T-helper 2 cell (primary cell): ENCODE measurements around the gene KRTAP4-6.
"Not testable (repeated sequence)": the region's sequence is repeated elsewhere in the genome, so short reads cannot be mapped to it uniquely, and the experiment has no call there.

Experiments used
- DNase-seq, 5 experiments: peaks; one replicate each; pipeline versions ENCODE4 v3.0.0 to v3.0.0-alpha.2; 2012 to 2022
- total RNA-seq, 2 donors: gene quantifications; one replicate each; lab custom pipeline; 2026; lab: John Stamatoyannopoulos, UW

KRTAP4-6 gene
- 0 reads per million in 2 donors for total RNA-seq

DNA sequence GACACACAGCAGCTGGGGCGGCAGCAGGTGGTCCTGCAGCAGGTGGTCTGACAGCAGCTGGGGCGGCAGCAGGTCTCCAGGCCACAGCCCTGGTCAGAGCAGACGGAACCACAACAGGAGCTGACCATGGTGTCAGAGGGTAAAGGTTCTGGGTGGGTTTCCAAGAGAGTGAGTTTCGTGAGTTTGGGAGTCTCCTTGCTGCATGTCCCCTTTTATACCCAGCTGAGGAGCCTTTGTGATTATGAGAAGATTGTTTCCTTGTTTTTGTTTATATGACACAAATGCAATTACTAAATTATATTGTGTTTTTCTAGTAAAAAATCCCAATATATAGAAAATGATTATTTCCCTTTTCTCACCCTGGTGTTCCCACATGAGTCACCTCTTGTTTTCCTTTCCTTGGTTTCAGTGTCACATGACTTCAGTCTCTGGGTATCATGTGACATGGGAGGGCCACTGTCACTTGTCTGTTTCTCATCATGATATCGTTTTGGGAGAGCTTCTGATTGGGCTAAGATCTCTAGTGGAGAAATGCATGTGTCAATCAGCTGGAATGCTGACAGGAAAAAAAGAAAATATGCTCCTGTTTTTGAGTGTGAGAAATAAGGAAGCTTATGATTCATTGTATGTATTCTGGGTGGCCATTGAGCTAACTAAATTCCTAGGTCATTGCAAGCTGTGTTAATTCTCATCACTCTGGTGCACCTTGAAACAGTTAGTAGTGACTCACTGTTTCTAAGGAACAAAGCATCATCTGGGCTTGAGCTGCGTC is at the start of gene KRTAP4-6:
Gene KRTAP4-6 (minus strand): TSS at position 185 of the 772 bp plus-strand sequence. CDS start 57 bp downstream, at position 128.
- DNase-seq, result no peak

DNA sequence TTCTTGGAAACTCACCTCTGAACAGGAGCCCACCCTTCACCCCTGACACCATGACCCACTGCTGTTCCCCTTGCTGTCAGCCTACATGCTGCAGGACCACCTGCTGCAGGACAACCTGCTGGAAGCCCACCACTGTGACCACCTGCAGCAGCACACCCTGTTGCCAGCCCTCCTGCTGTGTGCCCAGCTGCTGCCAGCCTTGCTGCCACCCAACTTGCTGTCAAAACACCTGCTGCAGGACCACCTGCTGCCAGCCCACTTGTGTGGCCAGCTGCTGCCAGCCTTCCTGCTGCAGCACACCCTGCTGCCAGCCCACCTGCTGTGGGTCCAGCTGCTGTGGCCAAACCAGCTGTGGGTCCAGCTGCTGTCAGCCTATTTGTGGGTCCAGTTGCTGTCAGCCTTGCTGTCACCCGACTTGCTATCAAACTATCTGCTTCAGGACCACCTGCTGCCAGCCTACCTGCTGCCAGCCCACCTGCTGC is 49.5 kb upstream of the KRTAP4-6 start, which contains the start of gene KRTAP9-1:
Gene KRTAP9-1 (plus strand): TSS at position 51 of the 482 bp plus-strand sequence. CDS start 0 bp downstream, at position 51.
- not testable (repeated sequence) for DNase-seq

DNA sequence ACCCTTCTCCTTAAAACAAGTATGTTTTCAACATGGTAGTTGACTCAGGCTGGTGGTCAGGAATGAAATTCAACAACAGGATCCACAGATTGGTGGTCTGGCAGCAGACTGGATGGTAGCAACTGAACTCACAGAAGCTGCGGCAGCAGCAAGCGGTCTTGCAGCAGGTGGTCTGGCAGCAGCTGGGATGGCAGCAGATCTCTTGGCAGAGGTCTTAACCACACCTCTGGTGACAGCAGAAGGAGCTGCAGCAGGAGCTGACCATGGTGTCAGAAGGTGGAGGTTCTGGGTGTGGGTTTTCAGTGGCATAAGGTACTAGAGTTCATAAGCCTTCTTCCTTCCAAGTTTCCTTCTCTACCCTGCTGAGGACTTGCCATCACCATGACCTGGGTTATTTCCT is 46.5 kb upstream of the KRTAP4-6 start:
- no peak for DNase-seq

DNA sequence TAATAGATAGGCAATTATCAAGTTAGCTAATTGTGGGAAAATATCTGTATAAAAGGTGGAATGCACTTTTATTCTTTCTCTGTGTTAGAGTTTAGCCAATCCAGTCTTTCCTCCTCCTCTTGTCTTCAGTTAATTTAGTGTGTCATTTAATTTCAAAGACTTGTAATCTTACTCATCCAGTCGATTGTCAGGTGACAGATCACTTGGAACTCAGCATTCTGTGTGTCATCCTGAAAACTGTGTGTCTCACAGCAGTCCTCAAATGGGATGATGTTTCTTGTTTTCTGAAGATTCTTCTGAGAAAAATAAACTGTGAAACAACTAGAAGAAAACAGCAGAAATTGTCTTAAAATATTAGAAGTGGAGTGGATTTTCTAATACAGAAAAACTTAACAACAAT is 44.7 kb upstream of the KRTAP4-6 start:
- DNase-seq, result no peak

DNA sequence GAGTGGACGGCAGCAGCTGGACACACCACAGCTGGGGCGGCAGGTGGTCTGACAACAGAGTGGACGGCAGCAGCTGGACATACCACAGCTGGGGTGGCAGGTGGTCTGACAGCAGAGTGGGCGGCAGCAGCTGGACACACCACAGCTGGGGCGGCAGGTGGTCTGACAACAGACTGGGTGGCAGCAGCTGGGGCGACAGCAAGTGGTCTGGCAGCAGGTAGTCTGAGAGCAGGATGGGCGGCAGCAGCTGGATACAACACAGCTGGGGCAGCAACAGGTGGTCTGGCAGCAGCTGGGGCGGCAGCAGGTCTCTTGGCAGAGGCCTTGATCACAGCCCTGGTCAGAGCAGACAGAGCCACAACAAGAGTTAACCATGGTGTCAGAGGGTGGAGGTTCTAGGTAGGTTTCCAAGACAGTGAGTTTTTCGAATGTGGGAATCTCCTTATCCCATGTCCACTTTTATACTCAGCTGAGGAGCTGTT is 44.2 kb upstream of the KRTAP4-6 start, which contains the start of gene KRTAP4-1:
Gene KRTAP4-1 (minus strand): TSS at position 432 of the 482 bp plus-strand sequence. CDS start 57 bp downstream, at position 375.
- no peak for DNase-seq

DNA sequence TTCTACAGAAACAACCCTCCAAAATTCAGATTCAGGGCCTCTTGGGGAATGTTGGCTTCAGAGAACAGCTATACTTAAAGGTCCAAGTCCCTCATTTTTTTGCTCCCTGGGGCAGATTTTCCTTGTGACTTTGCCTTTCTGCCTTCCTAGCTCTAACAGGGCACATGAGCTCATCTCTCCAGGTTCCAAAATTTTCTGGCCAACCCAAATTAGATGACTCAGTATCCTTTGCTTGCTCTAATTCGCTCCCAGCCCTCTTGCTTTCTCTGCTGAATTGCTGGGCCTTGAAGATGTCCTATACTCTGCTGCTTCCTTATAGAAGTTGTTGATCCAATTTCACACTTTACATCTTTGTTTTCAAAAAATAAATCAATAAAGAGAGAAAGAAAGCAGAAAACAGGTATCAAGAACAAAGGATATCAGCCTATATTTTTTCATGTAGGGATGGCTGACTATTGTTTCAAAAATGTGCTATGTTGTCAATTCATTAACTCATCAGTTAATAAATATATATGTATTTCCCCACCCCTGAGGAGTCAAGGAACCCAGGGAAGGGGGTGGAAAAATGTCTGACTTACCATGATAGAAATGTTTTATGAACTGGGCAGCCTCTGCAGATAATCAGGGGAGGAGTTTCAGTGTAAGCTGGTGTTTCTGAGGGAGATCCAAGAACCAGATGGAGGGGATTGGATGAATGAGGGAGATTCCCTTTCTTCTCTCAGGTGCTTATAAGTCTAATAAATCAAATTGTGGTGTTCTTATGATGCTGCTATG is 38.7 kb upstream of the KRTAP4-6 start:
- DNase-seq, result no peak

DNA sequence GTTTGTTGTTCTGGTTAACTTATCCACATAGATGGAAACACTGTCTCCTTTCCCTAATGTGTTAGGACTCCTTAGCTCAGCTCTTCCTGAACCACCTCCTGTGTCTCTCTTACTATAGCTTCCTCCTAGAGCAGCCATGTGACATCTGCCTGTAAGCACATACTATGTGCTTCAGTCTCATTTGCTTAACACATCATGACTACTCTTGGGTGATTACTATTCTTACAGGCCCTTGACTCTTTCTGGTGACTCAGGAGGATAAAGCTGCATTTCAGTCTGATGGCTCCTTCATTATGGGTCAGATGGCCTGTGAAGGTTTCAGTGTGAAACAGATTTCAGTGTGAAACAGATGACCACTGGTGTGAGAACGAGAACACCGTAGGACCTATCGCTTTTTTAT is 38.0 kb upstream of the KRTAP4-6 start:
- no peak for DNase-seq

DNA sequence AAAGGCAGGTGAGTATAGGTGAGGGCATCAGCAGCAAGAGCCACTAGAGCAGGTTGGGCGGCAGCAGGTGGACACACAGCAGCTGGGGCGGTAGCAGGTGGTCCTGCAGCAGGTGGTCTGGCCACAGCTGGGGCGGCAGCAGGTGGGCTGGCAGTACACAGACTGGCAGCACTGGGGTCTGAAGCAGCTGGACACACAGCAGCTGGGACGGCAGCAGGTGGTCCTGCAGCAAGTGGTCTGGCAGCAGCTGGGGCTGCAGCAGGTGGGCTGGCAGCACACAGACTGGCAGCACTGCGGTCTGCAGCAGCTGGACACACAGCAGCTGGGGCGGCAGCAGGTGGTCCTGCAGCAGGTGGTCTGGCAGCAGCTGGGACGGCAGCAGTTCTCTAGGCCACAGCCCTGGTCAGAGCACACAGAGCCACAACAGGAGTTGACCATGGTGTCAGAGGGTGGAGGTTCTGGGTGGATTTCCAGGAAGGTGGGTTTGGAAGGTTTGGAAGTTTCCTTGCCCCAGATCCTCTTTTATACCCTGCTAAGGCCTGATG is 37.5 kb upstream of the KRTAP4-6 start, which contains the start of gene KRTAP4-2:
Gene KRTAP4-2 (minus strand): TSS at position 495 of the 545 bp plus-strand sequence. CDS start 57 bp downstream, at position 438.
- no peak for DNase-seq

DNA sequence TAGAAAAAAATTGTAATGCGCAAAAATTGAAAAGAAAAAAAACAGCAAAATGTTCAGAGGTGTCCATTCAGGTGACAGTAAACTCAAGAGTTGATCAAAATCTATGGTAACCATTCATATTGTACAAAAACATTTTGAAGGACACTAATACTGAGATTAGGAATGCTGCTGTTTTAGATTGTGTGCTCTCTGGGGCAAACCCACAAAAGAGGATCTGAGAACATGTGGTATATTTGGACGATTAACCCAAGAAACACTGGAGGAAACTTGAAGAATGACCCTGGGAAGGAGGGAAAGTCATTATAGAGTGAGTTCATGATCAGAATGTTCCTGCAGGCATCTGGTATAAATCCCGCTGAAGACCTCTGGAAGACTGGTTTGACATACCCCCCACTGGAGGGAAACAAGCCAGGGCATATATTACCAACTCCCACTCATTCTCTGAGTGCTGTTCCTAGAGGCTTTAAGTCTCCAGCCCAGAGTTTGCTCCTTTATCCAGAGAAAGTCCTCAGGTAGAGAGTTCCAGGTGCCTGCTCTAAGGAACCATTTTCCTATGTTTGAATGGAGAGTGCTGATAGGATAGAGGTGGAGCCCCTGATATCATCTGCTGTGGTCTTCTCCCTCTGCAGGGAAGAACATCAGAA is 36.5 kb upstream of the KRTAP4-6 start:
- DNase-seq, result no peak

DNA sequence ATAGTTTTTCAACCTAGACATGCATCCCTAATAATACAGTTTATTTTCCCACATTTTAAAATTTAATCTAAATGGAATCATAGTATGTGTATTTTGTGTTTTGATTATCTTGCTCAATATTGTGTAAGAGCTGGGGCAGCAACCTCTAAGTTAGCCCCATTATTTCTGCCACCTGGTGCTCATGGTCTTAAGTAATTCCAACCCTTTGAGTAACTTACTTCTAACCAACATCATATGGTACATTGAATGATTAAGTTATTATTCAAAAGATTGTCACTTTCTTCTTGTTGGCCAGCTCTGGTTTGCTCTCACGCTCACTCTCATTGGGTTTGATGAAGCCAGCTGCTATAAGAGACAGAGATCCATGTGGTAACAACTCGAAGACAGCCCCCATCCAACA is 31.5 kb upstream of the KRTAP4-6 start:
- no peak for DNase-seq

DNA sequence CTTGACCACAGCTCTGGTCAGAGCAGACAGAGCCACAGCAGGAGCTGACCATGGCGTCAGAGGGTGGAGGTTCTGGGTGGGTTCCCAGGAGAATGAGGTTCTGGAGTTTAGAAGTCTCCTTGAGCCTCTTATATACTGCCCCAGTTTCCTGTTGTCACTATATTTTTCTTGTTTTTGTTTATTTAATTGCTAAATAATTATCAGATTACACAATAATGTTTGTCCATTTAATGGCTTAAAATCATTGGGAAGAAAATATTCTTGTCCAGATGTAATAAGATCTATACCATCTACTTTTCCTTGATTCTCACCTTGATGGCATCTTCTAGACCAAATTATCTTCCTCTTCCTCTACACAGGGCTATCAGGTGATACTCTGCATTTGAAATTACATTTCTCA is 27.8 kb upstream of the KRTAP4-6 start, which contains the start of gene KRTAP4-3:
Gene KRTAP4-3 (minus strand): TSS at position 101 of the 400 bp plus-strand sequence. CDS start 49 bp downstream, at position 52.
- DNase-seq, result no peak

DNA sequence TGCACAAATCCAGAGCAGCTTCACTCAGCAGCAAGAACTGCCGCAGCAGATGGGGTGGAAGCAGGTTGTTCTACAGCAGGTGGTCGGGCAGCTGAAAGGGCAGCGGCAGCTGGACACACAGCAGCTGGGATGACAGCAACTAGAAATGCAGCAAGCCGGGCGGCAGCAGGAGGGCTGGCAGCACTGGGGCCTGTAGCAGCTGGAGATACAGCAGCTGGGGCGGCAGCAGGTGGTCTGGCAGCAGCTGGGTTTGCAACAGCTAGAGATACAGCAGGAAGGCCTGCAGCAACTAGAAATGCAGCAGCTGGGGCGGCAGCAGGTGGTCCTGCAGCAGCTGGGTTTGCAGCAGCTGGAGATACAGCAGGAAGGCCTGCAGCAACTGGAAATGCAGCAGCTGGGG is 27.2 kb upstream of the KRTAP4-6 start:
- no peak for DNase-seq

DNA sequence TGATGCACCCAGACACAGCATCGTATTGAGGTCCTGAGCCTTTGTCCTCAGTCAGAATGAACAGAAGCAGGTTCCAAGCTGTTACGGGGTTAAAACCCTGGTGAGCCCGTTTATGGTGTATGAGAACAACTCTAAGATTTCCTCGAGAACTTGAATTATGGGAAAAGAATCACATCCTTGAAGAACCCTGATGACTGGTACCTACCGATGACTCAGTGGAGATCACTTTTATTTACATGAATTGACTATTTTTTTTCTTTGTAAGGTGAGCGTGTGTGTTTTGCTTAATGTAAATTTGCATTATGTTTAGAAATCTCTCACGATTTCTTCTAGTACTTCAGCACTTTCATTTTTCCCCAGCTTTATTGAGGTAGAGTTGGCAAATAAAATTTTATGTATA is 23.5 kb upstream of the KRTAP4-6 start:
- DNase-seq, result no peak

DNA sequence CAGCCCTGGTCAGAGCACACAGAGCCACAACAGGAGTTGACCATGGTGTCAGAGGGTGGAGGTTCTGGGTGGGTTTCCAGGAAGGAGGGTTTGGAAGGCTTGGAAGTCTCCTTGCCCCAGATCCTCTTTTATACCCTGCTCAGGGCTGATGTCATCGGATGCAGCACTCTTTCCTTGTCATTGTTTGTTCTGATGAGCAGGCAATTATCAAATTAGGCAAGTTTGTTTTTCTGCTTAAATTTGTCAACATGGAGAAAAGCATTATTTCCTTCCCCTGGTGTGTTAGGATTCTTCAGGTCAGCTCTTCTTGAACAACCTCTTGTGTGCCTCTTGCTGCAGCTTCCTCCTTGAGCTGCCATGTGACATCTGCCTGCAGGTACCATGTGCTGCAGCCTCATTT is 20.3 kb upstream of the KRTAP4-6 start, which contains the start of gene KRTAP4-4:
Gene KRTAP4-4 (minus strand): TSS at position 101 of the 400 bp plus-strand sequence. CDS start 57 bp downstream, at position 44.
- DNase-seq, result no peak

DNA sequence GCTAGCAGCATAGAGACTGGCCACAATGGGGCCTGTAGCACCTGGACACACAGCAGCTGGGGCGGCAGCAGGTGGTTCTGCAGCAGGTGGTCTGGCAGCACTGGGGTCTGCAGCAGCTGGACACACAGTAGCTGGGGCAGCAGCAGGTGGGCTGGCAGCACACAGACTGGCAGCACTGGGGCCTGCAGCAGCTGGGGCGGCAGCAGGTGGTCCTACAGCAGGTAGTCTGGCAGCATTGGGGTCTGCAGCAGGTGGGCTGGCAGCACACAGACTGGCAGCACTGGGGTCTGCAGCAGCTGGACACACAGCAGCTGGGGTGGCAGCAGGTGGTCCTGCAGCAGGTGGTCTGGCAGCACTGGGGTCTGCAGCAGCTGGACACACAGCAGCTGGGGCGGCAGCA is 19.8 kb upstream of the KRTAP4-6 start:
- not testable (repeated sequence) for DNase-seq

DNA sequence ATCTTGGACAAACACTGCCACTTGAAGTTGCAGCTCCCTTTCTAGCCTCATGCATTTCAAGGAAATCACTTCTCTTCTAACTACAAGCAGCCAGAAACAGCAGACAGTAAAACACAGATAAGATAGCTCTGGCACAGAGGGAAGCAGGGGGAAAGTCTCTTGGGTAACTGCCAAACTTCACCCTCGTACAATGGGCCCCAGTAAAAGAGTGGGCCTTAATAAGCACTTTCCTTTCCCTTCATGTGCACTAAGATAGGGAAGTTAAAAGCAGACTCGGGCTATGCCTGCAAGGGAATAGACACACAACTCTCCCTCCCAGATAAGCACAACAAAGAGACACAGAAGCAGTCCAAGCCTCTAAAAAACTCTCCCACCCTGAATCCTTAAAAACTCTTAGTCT is 13.5 kb upstream of the KRTAP4-6 start:
- DNase-seq, result no peak

DNA sequence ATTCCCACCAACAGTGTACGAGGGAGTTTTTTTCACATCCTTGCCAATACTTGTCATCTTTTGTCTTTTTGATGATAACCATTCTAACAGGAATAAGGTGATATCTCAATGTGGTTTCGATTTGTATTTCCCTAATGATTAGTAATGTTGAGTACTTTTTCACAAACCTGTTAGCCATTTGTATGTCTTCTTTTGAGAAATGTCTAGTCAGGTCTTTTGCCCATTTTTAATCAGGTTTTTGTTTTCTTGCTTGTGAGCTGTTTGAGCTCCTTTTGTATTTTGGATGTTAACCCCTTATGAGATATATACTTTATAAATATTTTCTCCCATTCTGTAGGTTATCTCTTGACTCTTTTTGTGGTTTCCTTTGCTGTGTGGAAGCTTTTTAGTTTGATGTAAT is 11.2 kb upstream of the KRTAP4-6 start:
- DNase-seq, result no peak

DNA sequence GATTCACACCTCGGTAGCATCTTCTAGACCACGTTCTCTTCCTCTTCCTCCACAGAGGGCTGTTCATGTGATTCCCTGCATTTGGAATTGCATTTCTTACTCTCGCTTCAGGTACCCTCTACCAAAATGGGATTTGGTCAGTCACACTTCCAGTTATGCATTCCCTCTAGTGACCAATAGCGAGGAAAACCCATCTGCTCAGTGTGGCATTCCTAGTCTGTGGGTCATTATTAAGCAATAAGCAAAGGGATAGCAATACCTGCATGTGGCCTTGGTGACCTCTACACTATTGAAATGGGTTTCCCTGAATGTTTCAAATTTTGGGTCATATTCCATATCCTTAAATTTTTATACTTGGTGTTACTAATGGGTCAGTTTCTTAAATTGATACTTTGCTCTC is 9.7 kb upstream of the KRTAP4-6 start:
- no peak for DNase-seq

DNA sequence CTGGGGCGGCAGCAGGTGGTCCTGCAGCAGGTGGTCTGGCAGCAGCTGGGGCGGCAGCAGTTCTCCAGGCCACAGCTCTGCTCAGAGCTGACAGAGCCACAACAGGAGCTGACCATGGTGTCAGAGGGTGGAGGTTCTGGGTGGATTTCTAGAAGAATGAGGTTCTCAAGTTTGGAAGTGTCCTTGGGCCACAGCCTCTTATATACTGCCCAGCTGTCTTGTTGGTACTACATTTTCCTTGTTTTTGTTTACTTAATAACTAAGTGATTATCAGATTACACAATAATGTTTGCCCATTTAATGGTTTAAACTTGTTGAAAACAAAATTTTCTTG is 9.3 kb upstream of the KRTAP4-6 start, which contains the start of gene KRTAP4-5:
Gene KRTAP4-5 (minus strand): TSS at position 174 of the 334 bp plus-strand sequence. CDS start 58 bp downstream, at position 116.
- DNase-seq, result no peak

DNA sequence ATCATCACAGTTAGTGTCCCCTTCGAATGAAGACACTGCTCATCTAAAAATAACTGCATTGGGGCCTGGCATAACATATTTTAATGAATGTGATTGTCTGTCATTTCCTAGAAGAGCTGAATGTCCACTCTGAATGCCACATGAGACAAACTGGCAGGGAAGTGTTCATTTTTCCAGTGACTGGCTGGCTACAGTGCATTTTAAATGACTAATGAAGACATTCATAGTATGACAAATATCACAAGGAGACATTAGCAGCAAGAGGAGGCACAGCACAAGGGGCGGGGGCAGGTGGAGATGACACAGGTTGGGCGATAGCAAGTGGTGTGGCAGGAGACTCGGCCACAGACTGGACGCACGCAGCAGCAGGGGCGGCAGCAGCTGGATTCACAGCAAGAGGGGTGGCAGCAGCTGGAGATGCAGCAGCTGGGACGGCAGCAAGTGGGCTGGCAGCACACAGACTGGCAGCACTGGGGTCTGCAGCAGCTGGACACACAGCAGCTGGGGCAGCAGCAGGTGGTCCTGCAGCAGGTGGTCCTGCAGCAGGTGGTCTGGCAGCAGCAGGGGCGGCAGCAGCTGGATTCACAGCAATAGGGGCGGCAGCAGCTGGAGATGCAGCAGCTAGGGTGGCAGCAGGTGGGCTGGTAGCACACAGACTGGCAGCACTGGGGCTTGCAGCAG is 8.8 kb upstream of the KRTAP4-6 start:
- DNase-seq, result not testable (repeated sequence)

DNA sequence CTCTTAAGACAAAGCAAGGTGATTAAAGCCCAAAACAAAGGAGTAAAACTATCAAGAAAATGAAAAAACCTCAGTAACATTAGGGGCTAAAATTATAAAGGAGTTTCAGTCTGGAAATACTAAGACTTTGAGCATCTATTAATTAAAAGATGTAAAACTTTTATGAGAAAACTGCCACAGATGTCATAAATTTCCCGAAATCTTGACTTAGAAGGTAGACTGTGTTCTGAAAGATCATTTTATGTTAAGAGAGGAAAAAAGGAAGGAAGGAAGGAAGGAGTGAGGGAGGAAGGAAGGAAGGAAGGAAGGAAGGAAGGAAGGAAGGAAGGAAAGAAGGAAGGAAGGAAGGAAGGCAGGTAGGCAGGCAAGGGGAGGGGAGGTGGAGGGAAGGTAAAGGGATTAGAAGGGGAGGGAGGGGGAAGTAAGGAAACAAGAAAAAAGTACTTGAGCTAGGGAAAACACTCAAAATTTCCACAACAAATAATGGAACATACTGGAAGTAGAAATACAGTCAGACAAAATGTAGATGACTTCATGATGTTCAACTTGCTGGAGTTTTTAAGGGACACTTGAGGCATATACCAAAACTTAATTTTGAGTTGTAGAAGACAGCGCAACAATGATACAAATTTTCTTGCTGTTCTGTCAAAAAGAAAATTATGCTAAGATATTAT is 7.3 kb upstream of the KRTAP4-6 start:
- DNase-seq, result no peak
